Measurements from ENCODE around the gene ARL4C.

The ARL4C gene
- total RNA-seq = 82.8 to 741 reads per million in 2 experiments

- peak; percentile 63 for DNase-seq (ENCODE audit: low read depth)
Measured at GRCh38 chr2:234496835-234497593, at the start of gene ARL4C. Gene ARL4C, minus strand, starts transcription at chr2:234497081. Its CDS starts 495 bp downstream, at chr2:234496586.

- DNase-seq (ENCODE audit: low read depth) = peak; percentile 64
Measured at GRCh38 chr2:234544659-234545611, 48.1 kb upstream of the ARL4C start.

- DNase-seq (ENCODE audit: low read depth) = no peak
Measured at GRCh38 chr2:234542742-234543141, 45.9 kb upstream of the ARL4C start.

GRCh38 chr2:234537929-234538328 is 41.0 kb upstream of the ARL4C start:
- DNase-seq (ENCODE audit: low read depth) = no peak

GRCh38 chr2:234536178-234536965 is 39.5 kb upstream of the ARL4C start:
- no peak for DNase-seq (ENCODE audit: low read depth)

GRCh38 chr2:234535464-234535863 is 38.6 kb upstream of the ARL4C start:
- no peak for DNase-seq (ENCODE audit: low read depth)

- DNase-seq (ENCODE audit: low read depth) = no peak
Measured at GRCh38 chr2:234534515-234534914, 37.6 kb upstream of the ARL4C start.

GRCh38 chr2:234533626-234534025 is 36.7 kb upstream of the ARL4C start:
- DNase-seq (ENCODE audit: low read depth) = no peak

GRCh38 chr2:234528410-234529148 is 31.7 kb upstream of the ARL4C start:
- DNase-seq (ENCODE audit: low read depth) = no peak

GRCh38 chr2:234526711-234527110 is 29.8 kb upstream of the ARL4C start:
- no peak for DNase-seq (ENCODE audit: low read depth)

GRCh38 chr2:234521536-234521935 is 24.7 kb upstream of the ARL4C start:
- DNase-seq (ENCODE audit: low read depth) = no peak

- no peak for DNase-seq (ENCODE audit: low read depth)
Measured at GRCh38 chr2:234518986-234519642, 22.2 kb upstream of the ARL4C start.

GRCh38 chr2:234517971-234518370 is 21.1 kb upstream of the ARL4C start:
- DNase-seq (ENCODE audit: low read depth) = no peak

- DNase-seq (ENCODE audit: low read depth) = no peak
Measured at GRCh38 chr2:234514873-234515638, 18.2 kb upstream of the ARL4C start.

- no peak for DNase-seq (ENCODE audit: low read depth)
Measured at GRCh38 chr2:234514099-234514498, 17.2 kb upstream of the ARL4C start.

- DNase-seq (ENCODE audit: low read depth) = no peak
Measured at GRCh38 chr2:234512884-234513669, 16.2 kb upstream of the ARL4C start.

- DNase-seq (ENCODE audit: low read depth) = no peak
Measured at GRCh38 chr2:234502919-234503285, 6.0 kb upstream of the ARL4C start.

- no peak for DNase-seq (ENCODE audit: low read depth)
Measured at GRCh38 chr2:234502285-234502918, 5.5 kb upstream of the ARL4C start.
